Measurements from ENCODE around the gene AP3B1. TPM values are rescaled to one million over a fixed set of nuclear protein-coding genes. Genes with fewer than 3 reads are reported as not detected.

The AP3B1 gene
- total and polyA plus RNA-seq, 2 donors (not counting 1 experiment from before 2014, with no cell fraction given), result 26.8 to 58.9 TPM

DNA sequence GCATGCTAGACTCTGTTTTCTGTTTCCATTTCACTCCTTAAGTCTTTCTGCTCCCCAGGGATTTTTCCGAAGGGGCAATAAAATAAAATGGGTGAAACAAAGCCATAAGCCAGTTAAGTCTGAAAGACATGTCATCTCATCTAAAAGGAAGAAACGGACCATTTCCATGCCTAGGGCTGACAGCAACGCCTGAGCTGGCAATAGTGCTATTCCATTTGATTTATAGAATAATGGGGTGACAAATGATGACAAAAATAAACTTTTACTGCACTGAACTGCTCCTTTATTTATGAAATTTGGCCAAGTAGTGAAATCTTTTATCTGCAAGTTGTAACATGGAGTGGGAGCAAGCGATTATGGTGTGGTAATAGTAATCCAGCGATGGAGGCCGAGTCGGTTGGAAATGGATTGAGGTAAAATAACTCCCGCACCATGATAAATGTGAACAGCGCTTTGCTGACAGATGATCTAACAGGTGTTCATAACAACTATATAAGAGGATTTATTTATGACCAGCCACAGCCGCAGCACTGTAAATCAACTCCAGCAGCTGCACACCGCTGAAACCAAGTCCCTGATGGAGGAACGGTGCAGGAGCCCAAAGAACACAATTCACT, 298.6 kb downstream of the AP3B1 start:
- POLR2A ChIA-PET, result no interaction called here
- Mint-ChIP-seq H3K4me1 (no peaks in the 10 kb centered on the region), H3K9me3 (ENCODE audit: insufficient read depth) (no peaks in the 10 kb centered on the region), H3K27me3 (no peaks in the 10 kb centered on the region), H3K4me3 (no peak overlapping the region), H3K27ac (no peak overlapping the region)
- Histone ChIP-seq H4K20me1 (ENCODE audit: control insufficient read depth, insufficient read depth, low read length, poor library complexity, severe bottlenecking) (no peaks in the 10 kb centered on the region), H3K4me3 (ENCODE audit: control extremely low read depth in 1 of 5, extremely low read depth in 1 of 5, insufficient read depth in 1 of 5, low read depth in 2 of 5, low read length in 4 of 5) (no peak overlapping the region), H3K9me3 (ENCODE audit: control extremely low read depth in 1 of 3, control insufficient read depth in 2 of 3, insufficient read depth in 1 of 3, low read length in 2 of 3) (no peaks in the 10 kb centered on the region), H3K79me2 (ENCODE audit: control insufficient read depth, insufficient read depth, low read length) (no peaks in the 10 kb centered on the region), H3K9ac (ENCODE audit: low read length) (no peak overlapping the region), H3K27me3 (replicated peaks in 1 of 4; ENCODE audit: control extremely low read depth in 1 of 4, control insufficient read depth in 3 of 4, insufficient read depth in 4 of 4, low read length in 3 of 4) (no peaks in the 10 kb centered on the region), H3K27ac (ENCODE audit: low read length in 2 of 2) (no peak overlapping the region), H3K36me3 (replicated peaks in 1 of 2; ENCODE audit: control extremely low read depth in 1 of 2, control insufficient read depth in 1 of 2, extremely low read depth in 1 of 2, insufficient read depth in 2 of 2, low read length in 1 of 2) (peaks cover 3 to 25% of the 10 kb centered on the region in 2 experiments), H3K4me1 (ENCODE audit: control insufficient read depth in 2 of 2, insufficient read depth in 2 of 2, low read length in 2 of 2) (no peaks in the 10 kb centered on the region), H2AFZ (ENCODE audit: insufficient read depth, low read depth, low read length, poor library complexity, severe bottlenecking) (no peak overlapping the region), H3K4me2 (replicated peaks; ENCODE audit: low read depth, low read length, poor library complexity, severe bottlenecking) (no peak overlapping the region)
- intact Hi-C loops (cut with micrococcal nuclease), result no loop called here
- DNase-seq (no peak), ATAC-seq (ENCODE audit: low read depth) (no peak)
- CTCF ChIA-PET, result no interaction called here
- 100% methylated on average over 3 of the region's 12 CpGs for WGBS (ENCODE audit: insufficient coverage)
- TF ChIP-seq, protein P1, sequence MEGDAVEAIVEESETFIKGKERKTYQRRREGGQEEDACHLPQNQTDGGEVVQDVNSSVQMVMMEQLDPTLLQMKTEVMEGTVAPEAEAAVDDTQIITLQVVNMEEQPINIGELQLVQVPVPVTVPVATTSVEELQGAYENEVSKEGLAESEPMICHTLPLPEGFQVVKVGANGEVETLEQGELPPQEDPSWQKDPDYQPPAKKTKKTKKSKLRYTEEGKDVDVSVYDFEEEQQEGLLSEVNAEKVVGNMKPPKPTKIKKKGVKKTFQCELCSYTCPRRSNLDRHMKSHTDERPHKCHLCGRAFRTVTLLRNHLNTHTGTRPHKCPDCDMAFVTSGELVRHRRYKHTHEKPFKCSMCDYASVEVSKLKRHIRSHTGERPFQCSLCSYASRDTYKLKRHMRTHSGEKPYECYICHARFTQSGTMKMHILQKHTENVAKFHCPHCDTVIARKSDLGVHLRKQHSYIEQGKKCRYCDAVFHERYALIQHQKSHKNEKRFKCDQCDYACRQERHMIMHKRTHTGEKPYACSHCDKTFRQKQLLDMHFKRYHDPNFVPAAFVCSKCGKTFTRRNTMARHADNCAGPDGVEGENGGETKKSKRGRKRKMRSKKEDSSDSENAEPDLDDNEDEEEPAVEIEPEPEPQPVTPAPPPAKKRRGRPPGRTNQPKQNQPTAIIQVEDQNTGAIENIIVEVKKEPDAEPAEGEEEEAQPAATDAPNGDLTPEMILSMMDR (IDR thresholded peaks at IDR 0.05), result no peak
- no peak for TF ChIP-seq EZH2 (IDR thresholded peaks at IDR 0.05; ENCODE audit: borderline replicate concordance, insufficient read depth, low read depth, low read length, poor library complexity, severe bottlenecking)

DNA sequence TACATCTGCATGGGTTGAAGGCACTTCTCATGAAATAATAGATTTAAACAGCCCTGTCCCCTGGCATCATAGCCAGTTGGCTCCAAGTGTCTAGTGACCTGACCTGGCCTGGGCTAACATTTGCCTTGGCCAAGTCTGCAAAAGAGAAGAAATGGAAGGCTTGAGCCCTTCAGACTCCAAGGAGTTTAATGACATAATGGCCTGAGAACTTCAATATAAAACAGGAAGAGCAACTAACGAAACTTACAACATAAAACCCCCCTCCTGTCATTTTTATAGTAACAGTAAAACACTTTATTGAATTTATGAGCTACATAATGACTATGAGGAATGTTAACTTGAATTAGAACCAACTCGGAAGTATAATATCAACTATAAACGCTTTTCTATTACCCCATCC, 299.6 kb downstream of the AP3B1 start:
- intact Hi-C loops (cut with micrococcal nuclease), result no loop called here
- no peak overlapping the region for H2AFZ ChIP-seq (ENCODE audit: insufficient read depth, low read depth, low read length, poor library complexity, severe bottlenecking)
- H3K4me2 ChIP-seq (replicated peaks; ENCODE audit: low read depth, low read length, poor library complexity, severe bottlenecking), result no peak overlapping the region
- ChIA-PET CTCF (no interaction called here), POLR2A (no interaction called here)
- H3K27ac Mint-ChIP-seq, result no peak overlapping the region
- ATAC-seq (ENCODE audit: low read depth), result no peak
- H3K9ac ChIP-seq (ENCODE audit: low read length), result no peak overlapping the region
- H3K4me1 Mint-ChIP-seq, result no peaks in the 10 kb centered on the region
- H3K27me3 ChIP-seq (replicated peaks in 1 of 4; ENCODE audit: control extremely low read depth in 1 of 4, control insufficient read depth in 3 of 4, insufficient read depth in 4 of 4, low read length in 3 of 4), result no peaks in the 10 kb centered on the region
- no peaks in the 10 kb centered on the region for H3K9me3 ChIP-seq (ENCODE audit: control extremely low read depth in 1 of 3, control insufficient read depth in 2 of 3, insufficient read depth in 1 of 3, low read length in 2 of 3)
- no peaks in the 10 kb centered on the region for H3K27me3 Mint-ChIP-seq
- TF ChIP-seq EZH2 (IDR thresholded peaks at IDR 0.05; ENCODE audit: borderline replicate concordance, insufficient read depth, low read depth, low read length, poor library complexity, severe bottlenecking), result no peak
- TF ChIP-seq, protein P1 (IDR thresholded peaks at IDR 0.05), result no peak
- H3K4me1 ChIP-seq (ENCODE audit: control insufficient read depth in 2 of 2, insufficient read depth in 2 of 2, low read length in 2 of 2), result no peaks in the 10 kb centered on the region
- no peaks in the 10 kb centered on the region for H3K9me3 Mint-ChIP-seq (ENCODE audit: insufficient read depth)
- 100% methylated on average over 1 of the region's 3 CpGs for WGBS (ENCODE audit: insufficient coverage)
- H3K79me2 ChIP-seq (ENCODE audit: control insufficient read depth, insufficient read depth, low read length), result no peaks in the 10 kb centered on the region
- peaks cover 3 to 19% of the 10 kb centered on the region in 2 experiments for H3K36me3 ChIP-seq (replicated peaks in 1 of 2; ENCODE audit: control extremely low read depth in 1 of 2, control insufficient read depth in 1 of 2, extremely low read depth in 1 of 2, insufficient read depth in 2 of 2, low read length in 1 of 2)
- H3K4me3 Mint-ChIP-seq, result no peak overlapping the region
- no peak overlapping the region for H3K27ac ChIP-seq (ENCODE audit: low read length in 2 of 2)
- no peak for DNase-seq
- no peak overlapping the region for H3K4me3 ChIP-seq (ENCODE audit: control extremely low read depth in 1 of 5, extremely low read depth in 1 of 5, insufficient read depth in 1 of 5, low read depth in 2 of 5, low read length in 4 of 5)
- H4K20me1 ChIP-seq (ENCODE audit: control insufficient read depth, insufficient read depth, low read length, poor library complexity, severe bottlenecking), result no peaks in the 10 kb centered on the region
